HepG2 (cell line): ENCODE measurements around the gene H6PD. TPM values are rescaled to one million over a fixed set of nuclear protein-coding genes. Genes with fewer than 3 reads are reported as not detected.

Experiments
- CREB1 ChIP-seq, 2 experiments: fragments of 450-650 bp in 1 of 2; IDR thresholded peaks; 2 replicates each; pipeline ENCODE4 v1.6.1; 2016 to 2017; ENCODE audit warnings: control low read depth in 1 of 2, mild to moderate bottlenecking in 1 of 2, missing compliant biosample characterization in 1 of 2, missing genetic modification characterization in 1 of 2
- DPF2 ChIP-seq: sonication (generic); formaldehyde crosslinking; IDR thresholded peaks from 2 replicates; pipeline ENCODE4 v1.4.0; 2020; ENCODE audit warnings: mild to moderate bottlenecking, low read depth, missing genetic modification reagents, borderline replicate concordance
- FOXA1 ChIP-seq, 2 experiments: fragments of 450-650 bp in 1 of 2; sonication (generic) in 1 of 2; formaldehyde crosslinking in 1 of 2; IDR thresholded peaks; 2 replicates each; pipeline versions ENCODE4 v1.4.0 to v1.6.1; 2016 to 2020; ENCODE audit warnings: missing genetic modification reagents in 1 of 2
- GFI1 ChIP-seq: sonication (generic); formaldehyde crosslinking; IDR thresholded peaks from 2 replicates; pipeline ENCODE4 v1.5.0; 2020; ENCODE audit warnings: missing genetic modification reagents, mild to moderate bottlenecking, borderline replicate concordance
- HES4 ChIP-seq: sonication (generic); formaldehyde crosslinking; IDR thresholded peaks from 2 replicates; pipeline ENCODE4 v1.9.0; 2021; ENCODE audit warnings: mild to moderate bottlenecking, missing genetic modification reagents, borderline replicate concordance
- SMC3 ChIP-seq: IDR thresholded peaks from 2 replicates; pipeline ENCODE4 v1.6.1; 2011; ENCODE audit warnings: low read length, improper control_type of control experiment
- ZBTB26 ChIP-seq: IDR thresholded peaks from 2 replicates; pipeline ENCODE4 v1.6.1; 2016; ENCODE audit warnings: missing compliant biosample characterization, missing genetic modification reagents, borderline replicate concordance
- ZFY ChIP-seq: sonication (generic); formaldehyde crosslinking; IDR thresholded peaks from 2 replicates; pipeline ENCODE4 v1.4.0; 2020; ENCODE audit warnings: missing genetic modification reagents
- ZNF18 ChIP-seq: sonication (generic); formaldehyde crosslinking; IDR thresholded peaks from 2 replicates; pipeline ENCODE4 v1.8.0; 2022; ENCODE audit warnings: mild to moderate bottlenecking, missing genetic modification reagents; ENCODE audit not compliant: insufficient replicate concordance
- polyA plus RNA-seq, 8 experiments: library from polyadenylated mRNA; depleted of rRNA in 3 of 8; stranded (reverse) in 7 of 8; unstranded in 1 of 8; fragments of >200 nt; fragmentation: Illumina TruSeq in 4 of 8; extraction: Trizol in 4 of 8; gene quantifications; 2 replicates each; pipeline versions ENCODE4 v1.2.1 to v1.2.3, GENCODE V29; 2011 to 2016; ENCODE audit warnings: low read depth in 4 of 8, missing spikeins in 1 of 8, mixed read lengths in 1 of 8; ENCODE audit not compliant: insufficient read depth in 1 of 8
- total RNA-seq, 5 experiments: library from RNA; depleted of rRNA; stranded (reverse); fragments of >200 nt; fragmentation: Illumina TruSeq; extraction: Trizol; gene quantifications; 2 replicates each; pipeline ENCODE4 v1.2.3, GENCODE V29; 2016; ENCODE audit warnings: low read depth in 1 of 5

Gene H6PD
- total and polyA plus RNA-seq, 2 of the 13 experiments (the other 11 are each of a cell fraction or from before 2014, with no cell fraction given), result 9.3 to 14.1 TPM

- TF ChIP-seq DPF2 (CRISPR knock-in tag) (0 out of 2 replicates have a peak, but pooled peaks have one; percentile 17), FOXA1 (IDR thresholded peaks at IDR 0.05) (no peak), FOXA1 (CRISPR knock-in tag; IDR thresholded peaks at IDR 0.05) (no peak), ZBTB26 (CRISPR knock-in tag) (no peak), CREB1 (IDR thresholded peaks at IDR 0.05) (no peak), CREB1 (CRISPR knock-in tag; IDR thresholded peaks at IDR 0.05) (peak; percentile 49; the same call in 1 of the 2 replicates), ZNF18 (peak; percentile 36), ZFY (peak; percentile 59; the same call in 1 of the 2 replicates), SMC3 (no peak), HES4 (CRISPR knock-in tag) (peak; percentile 74), GFI1 (peak; percentile 14; the same call in 1 of the 2 replicates)
- TF ChIP-seq, all 625 proteins: peak for 49
Measured at GRCh38 chr1:9250411-9251381, 16.1 kb downstream of the H6PD start (continued).
